GM19023 (cell line): Measurements from ENCODE around the gene MIPEP.
"Not testable (repeated sequence)": the region's sequence is repeated elsewhere in the genome, so short reads cannot be mapped to it uniquely, and the experiment has no call there.

Experiments used
- ATAC-seq: cut with Tn5 transposase; IDR thresholded peaks from one replicate; pipeline ENCODE4 v1.9.1; 2021; ENCODE audit warnings: mild to moderate bottlenecking, moderate library complexity; ENCODE audit not compliant: unreplicated experiment

MIPEP gene

GRCh38 chr13:23751195-23751594 is 138.0 kb downstream of the MIPEP start:
- ATAC-seq: peak; percentile 65

GRCh38 chr13:23750383-23751121 is 138.6 kb downstream of the MIPEP start:
- no peak for ATAC-seq

- ATAC-seq: no peak
Observed at GRCh38 chr13:23749288-23749873, 139.8 kb downstream of the MIPEP start.

DNA sequence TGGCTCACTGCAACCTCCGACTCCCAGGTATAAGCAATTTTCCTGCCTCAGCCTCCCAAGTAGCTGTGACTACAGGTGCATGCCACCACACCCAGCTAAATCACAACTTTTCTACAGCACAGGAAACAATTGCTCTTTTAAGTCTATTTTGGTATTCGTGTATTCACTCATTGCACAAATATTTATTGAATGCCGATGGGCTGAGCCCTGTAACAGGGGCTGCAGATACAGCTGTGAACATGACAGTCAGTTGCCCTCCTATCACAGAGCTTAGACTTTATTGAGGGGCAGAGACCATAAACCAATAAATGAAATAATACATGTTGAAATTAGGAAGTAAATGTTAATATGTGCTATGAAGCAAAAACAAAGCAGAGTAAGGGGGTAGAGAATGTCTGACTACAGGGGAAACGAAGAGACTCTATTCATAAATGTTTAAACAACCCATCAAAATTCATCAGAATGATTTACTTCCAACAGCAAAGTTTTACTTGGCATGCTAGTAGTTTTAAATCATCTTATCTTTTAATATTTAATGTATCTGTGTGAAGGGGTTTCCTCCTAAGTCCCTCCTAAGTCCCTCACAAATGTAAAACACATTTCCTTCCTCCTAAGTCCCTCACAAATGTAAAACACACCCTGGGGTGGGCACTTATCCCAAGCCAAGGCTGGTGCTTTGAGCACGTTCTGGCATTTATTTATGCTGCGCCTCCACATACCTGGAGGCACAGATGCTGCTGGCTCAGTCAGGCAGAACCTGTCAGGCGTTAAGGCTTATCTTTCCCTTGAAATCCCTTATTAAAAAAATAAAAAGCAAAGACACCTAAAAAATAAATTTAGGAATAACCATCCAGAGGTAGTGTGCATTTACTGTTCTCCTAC is 140.8 kb downstream of the MIPEP start:
- ATAC-seq: no peak

DNA sequence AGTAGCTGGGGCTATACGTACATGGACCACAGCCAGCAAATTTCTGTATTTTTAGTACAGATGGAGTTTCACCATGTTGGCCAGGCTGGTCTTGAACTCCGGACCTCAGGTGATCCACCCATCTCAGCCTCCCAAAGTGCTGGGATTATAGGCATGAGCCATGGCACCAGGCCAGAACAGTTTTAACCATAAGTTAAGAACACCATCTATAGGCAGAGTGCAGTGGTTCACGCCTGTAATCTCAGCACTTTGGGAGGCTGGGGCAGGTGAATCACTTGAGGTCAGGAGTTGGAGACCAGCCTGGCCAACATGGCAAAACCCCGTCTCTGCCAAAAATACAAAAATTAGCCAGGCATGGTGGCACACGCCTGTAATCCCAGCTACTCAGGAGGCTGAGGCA is 143.1 kb downstream of the MIPEP start:
- not testable (repeated sequence) for ATAC-seq

DNA sequence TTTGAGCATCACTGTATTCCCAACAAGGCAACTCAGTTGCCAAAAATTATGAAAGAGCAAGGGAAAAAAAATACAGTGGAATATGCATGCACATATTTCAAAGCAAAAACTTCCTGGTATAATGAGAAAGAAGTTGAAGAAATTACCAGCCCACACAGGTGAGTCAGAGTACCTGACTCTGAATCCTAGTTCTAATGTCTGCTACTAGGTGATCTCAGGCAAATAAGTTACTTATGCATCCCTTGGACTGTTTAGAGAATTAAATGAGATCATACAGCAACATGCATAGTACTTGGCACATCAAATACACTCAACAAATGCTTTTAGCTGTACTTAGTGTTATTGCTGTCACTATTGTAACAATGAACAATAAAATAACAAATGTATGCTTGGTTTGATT is 144.9 kb downstream of the MIPEP start:
- no peak for ATAC-seq

- ATAC-seq: no peak
Observed at GRCh38 chr13:23743278-23744076, 145.7 kb downstream of the MIPEP start.

DNA sequence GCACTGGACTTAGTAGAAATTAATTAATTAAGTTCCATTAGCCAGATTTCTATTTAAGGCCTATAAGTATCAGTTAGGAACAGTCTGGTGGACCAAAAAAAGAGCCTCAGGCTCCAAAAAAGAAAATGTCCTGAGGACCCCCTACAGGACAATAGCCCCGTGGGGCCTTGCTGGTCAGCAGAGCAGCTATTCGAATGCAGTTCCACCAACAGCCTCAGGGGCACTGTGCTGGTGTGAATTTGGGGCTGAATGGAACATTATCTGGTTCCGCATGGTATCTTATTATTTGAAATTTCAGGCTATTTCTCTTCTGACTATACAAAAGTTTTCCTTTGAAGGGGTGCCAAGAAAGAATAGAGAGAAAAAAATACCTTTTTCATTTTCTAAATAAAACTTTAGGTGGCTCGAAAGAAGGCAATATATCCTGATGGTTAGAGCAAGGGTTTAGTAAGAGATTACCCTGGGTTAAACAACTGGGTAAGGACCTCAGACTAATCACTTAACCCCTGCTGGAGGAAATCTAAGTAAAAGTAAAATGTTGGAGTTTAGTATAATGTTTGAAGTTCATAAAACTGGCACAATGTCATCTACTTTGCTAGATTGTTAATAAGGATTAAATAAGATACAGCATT is 147.2 kb downstream of the MIPEP start:
- ATAC-seq: no peak

DNA sequence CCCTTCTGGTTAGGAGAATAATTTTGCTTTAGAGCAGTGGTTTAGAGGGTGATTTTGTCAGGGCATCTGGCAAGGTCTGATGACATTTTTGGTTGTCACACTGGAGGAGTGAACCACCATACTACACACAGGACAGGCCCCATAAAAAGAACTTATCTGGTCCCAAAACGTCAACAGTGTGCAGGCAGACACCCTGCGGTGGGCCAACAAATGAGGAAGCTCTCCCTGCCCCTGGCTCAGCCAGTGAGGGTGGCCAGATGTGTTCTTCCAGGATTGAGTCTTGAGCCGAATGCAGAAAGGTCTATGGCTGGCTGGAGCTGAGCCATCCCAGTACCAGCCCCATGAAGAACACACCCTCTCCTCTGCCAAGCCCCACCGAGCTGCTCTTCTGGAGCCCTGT is 149.2 kb downstream of the MIPEP start:
- ATAC-seq: no peak

- ATAC-seq: no peak
Observed at GRCh38 chr13:23739596-23739995, 149.6 kb downstream of the MIPEP start.

DNA sequence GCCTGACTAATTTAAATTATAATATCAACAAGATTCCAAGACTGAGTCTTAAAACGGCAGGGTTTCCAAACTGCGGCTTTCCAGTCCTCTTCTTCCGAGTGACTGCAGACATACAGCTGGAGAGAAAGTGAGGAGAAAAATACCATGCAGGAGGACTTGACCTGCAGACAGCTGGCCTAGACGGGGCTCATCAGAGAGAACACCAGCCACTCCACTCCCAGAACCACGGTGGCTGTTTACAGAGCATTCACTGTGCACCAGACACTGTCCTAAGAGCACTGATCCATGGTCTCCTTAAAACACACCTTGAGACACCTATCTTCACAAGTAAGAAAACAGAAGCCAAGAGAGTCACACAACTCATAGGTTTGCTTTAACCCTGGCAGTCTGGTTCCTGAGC is 152.7 kb downstream of the MIPEP start:
- ATAC-seq: no peak

DNA sequence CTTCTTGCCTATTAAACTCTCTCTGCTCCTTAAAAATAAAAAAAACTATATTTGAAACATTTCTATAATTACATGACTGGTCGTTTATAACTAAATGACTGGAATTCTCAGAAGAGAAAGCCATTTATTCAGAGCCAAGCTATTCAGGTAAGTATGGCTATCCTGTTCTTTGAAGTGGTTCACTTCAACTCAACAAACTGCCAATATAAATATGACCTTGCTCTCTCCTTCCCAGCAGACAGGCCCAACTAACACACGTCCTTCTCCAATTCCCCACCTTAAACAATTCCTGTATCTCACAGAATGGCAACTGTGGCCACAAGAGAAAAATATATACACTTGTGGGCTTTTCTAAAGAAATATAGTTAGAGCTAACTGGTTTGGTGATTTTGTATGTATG is 153.9 kb downstream of the MIPEP start:
- ATAC-seq: no peak

- no peak for ATAC-seq
Observed at GRCh38 chr13:23731709-23732108, 157.5 kb downstream of the MIPEP start.

- ATAC-seq: no peak
Observed at GRCh38 chr13:23730251-23730650, 158.9 kb downstream of the MIPEP start.

DNA sequence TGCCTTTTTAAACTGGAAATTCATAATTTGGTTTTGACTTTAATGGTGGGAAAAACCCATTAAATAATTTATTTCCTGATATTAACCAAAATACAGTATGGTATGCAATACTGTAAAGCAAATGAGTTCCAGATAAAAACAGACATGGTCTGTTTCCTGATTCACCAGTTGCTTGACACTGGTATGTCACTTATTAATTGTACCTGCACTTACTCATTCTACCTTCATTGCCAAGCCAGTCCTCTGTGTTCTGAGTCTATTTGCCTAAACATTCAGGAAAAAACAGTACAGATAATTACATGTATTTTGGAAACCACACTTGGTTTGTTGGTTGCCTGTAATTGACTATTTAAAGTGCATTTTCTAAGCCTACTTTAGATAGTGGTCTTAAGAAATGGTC is 159.7 kb downstream of the MIPEP start:
- no peak for ATAC-seq

DNA sequence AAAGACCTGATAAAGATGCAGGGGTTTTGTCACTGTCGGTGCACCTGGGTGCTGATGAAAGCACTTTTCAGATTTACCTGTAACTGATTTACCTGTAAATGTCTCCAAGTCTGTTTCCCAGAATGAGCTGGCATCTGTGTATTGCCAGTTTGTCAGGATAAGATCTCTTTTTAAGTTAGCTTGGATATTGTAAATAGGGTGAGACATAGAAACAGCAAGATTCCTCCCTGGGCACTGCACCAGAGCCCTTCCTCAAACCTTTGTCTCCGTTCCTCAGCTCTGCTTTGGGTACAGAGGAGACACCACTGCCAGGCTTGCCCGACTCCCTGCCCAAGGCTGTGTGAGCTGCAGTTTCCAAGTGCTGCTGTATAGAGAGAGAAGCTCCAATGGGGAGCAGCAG is 160.4 kb downstream of the MIPEP start:
- ATAC-seq: no peak

DNA sequence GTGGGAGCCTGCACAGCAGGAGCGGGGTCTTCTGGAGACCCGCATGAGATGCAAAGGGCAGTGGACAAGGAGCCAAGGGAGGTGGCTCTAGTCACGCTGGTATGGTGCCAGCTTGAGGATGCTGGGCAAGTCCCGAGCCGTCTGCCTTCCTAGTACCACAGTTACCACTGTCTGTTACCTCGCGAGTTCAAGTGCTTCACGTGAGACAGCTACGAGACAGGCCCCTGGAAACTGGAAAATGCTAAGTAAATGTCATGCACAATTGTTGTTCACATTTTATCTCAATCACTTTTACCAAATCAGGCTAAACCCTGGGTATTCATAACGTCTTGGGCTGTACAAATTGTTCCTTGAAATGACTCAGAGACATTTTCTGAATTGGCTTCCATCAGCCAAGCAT is 163.3 kb downstream of the MIPEP start:
- no peak for ATAC-seq

GRCh38 chr13:23724196-23724970 is 164.8 kb downstream of the MIPEP start:
- no peak for ATAC-seq

- ATAC-seq: no peak
Observed at GRCh38 chr13:23723471-23723870, 165.7 kb downstream of the MIPEP start.
